Fibroblast of lung (primary cell): ENCODE measurements around the gene SORCS2.

Source experiments
- EZH2 ChIP-seq: IDR thresholded peaks from 2 replicates; pipeline ENCODE4 v1.5.1; 2012; ENCODE audit warnings: low read length, control low read depth, mild to moderate bottlenecking; ENCODE audit errors: missing control alignments
- TF ChIP-seq, protein P1 (sequence below), 2 donors: IDR thresholded peaks in 1 of 2; conservative IDR thresholded peaks in 1 of 2; 1 replicate in 1 of 2; 2 replicates in 1 of 2; pipeline ENCODE4 v1.5.1; 2011 to 2012; ENCODE audit warnings: low read length in 2 of 2, control low read depth in 1 of 2, inconsistent platforms in 1 of 2, low read depth in 1 of 2, mild to moderate bottlenecking in 1 of 2

- TF ChIP-seq, protein P1, sequence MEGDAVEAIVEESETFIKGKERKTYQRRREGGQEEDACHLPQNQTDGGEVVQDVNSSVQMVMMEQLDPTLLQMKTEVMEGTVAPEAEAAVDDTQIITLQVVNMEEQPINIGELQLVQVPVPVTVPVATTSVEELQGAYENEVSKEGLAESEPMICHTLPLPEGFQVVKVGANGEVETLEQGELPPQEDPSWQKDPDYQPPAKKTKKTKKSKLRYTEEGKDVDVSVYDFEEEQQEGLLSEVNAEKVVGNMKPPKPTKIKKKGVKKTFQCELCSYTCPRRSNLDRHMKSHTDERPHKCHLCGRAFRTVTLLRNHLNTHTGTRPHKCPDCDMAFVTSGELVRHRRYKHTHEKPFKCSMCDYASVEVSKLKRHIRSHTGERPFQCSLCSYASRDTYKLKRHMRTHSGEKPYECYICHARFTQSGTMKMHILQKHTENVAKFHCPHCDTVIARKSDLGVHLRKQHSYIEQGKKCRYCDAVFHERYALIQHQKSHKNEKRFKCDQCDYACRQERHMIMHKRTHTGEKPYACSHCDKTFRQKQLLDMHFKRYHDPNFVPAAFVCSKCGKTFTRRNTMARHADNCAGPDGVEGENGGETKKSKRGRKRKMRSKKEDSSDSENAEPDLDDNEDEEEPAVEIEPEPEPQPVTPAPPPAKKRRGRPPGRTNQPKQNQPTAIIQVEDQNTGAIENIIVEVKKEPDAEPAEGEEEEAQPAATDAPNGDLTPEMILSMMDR (conservative IDR thresholded peaks at IDR 0.05 in 1 of 2, IDR thresholded peaks at IDR 0.05 in 1 of 2; ENCODE audit: low read depth in 1 of 2, low read length in 2 of 2), result no peak
- TF ChIP-seq EZH2, result no peak
Measured at GRCh38 chr4:7760706-7761105, 568.4 kb downstream of the SORCS2 start.
